HCT116 (cell line): ENCODE results near the gene DISP1.

ENCODE experiments used
- CEBPB ChIP-seq: IDR thresholded peaks from 2 replicates; pipeline ENCODE4 v1.6.1; 2012; ENCODE audit warnings: low read depth
- EZH2 ChIP-seq: fragments of 200-600 bp; sonication (generic); IDR thresholded peaks from 2 replicates; pipeline ENCODE4 v1.6.1; 2017; ENCODE audit warnings: antibody characterized with exemption, mixed run types
- EZH2phosphoT487 ChIP-seq: fragments of 200-600 bp; IDR thresholded peaks from 2 replicates; pipeline ENCODE4 v1.6.1; 2018; ENCODE audit warnings: antibody characterized with exemption, borderline replicate concordance
- POLR2A ChIP-seq: IDR thresholded peaks from 2 replicates; pipeline ENCODE4 v1.7.0; 2011; ENCODE audit warnings: borderline replicate concordance; ENCODE audit not compliant: insufficient read depth, insufficient read length; ENCODE audit errors: extremely low read depth
- POLR2AphosphoS5 ChIP-seq: IDR thresholded peaks from 2 replicates; pipeline ENCODE4 v1.6.1; 2011; ENCODE audit warnings: mild to moderate bottlenecking, low read depth, low read length, moderate library complexity
- RAD21 ChIP-seq: IDR thresholded peaks from 2 replicates; pipeline ENCODE4 v1.6.1; 2012; ENCODE audit warnings: low read depth, mild to moderate bottlenecking
- TCF7L2 ChIP-seq: IDR thresholded peaks from 2 replicates; pipeline ENCODE4 v1.7.0; 2011; ENCODE audit warnings: borderline replicate concordance, inconsistent platforms; ENCODE audit not compliant: insufficient read depth, insufficient read length; ENCODE audit errors: extremely low read depth
- ZFX ChIP-seq: fragments of 450-650 bp; IDR thresholded peaks from 2 replicates; pipeline ENCODE4 v1.6.1; 2017
- ZNF274 ChIP-seq: fragments of 200-500 bp; sonication (Bioruptor generic); IDR thresholded peaks from 2 replicates; pipeline ENCODE4 v1.6.1; 2014; ENCODE audit warnings: mild to moderate bottlenecking, low read depth, low read length, inconsistent platforms
- TF ChIP-seq, protein P1 (sequence below), 3 experiments: fragments of 200-600 bp in 1 of 3; sonication (generic) in 1 of 3; IDR thresholded peaks in 2 of 3; conservative IDR thresholded peaks in 1 of 3; 2 replicates each; pipeline ENCODE4 v1.5.1; 2012 to 2017; ENCODE audit warnings: low read depth in 2 of 3, low read length in 2 of 3, antibody characterized with exemption in 1 of 3, borderline replicate concordance in 1 of 3, control low read depth in 1 of 3, mild to moderate bottlenecking in 1 of 3, mixed read lengths in 1 of 3, mixed run types in 1 of 3, moderate library complexity in 1 of 3; ENCODE audit not compliant: insufficient read depth in 1 of 3
- TF ChIP-seq, protein P2 (sequence below): IDR thresholded peaks from 2 replicates; pipeline ENCODE4 v1.6.1; 2011; ENCODE audit warnings: mild to moderate bottlenecking, low read length, moderate library complexity; ENCODE audit not compliant: insufficient replicate concordance; ENCODE audit errors: extremely low read depth
- TF ChIP-seq, protein P3 (sequence below): IDR thresholded peaks from 2 replicates; pipeline ENCODE4 v1.6.1; 2012
- TF ChIP-seq, protein P4 (sequence below): IDR thresholded peaks from 2 replicates; pipeline ENCODE4 v1.6.1; 2012

DNA sequence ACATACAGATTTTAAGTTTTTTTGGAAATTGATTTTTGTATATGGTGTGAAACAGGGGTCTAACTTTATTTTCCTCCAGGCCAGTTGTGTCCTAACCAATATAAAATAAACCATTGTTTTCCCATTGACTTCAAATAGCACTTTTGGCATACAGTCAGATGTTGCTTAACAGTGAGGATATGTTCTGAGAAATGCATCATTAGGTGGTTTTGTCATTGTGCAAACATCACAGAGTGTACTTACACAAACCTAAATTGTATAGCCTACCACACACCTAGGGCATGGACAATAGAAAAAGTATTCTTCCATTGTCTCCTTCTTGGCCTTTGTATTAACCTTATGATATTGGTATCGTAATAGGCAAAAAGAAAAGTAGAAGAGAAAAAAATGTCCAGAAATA is 37.4 kb upstream of the DISP1 start:
- TF ChIP-seq ZFX (no peak), EZH2phosphoT487 (no peak), ZNF274 (no peak), CEBPB (no peak), POLR2A (no peak), RAD21 (no peak), TCF7L2 (no peak), EZH2 (no peak), POLR2AphosphoS5 (no peak)
- TF ChIP-seq, protein P1, sequence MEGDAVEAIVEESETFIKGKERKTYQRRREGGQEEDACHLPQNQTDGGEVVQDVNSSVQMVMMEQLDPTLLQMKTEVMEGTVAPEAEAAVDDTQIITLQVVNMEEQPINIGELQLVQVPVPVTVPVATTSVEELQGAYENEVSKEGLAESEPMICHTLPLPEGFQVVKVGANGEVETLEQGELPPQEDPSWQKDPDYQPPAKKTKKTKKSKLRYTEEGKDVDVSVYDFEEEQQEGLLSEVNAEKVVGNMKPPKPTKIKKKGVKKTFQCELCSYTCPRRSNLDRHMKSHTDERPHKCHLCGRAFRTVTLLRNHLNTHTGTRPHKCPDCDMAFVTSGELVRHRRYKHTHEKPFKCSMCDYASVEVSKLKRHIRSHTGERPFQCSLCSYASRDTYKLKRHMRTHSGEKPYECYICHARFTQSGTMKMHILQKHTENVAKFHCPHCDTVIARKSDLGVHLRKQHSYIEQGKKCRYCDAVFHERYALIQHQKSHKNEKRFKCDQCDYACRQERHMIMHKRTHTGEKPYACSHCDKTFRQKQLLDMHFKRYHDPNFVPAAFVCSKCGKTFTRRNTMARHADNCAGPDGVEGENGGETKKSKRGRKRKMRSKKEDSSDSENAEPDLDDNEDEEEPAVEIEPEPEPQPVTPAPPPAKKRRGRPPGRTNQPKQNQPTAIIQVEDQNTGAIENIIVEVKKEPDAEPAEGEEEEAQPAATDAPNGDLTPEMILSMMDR (IDR thresholded peaks at IDR 0.05 in 2 of 3, conservative IDR thresholded peaks at IDR 0.05 in 1 of 3; ENCODE audit: borderline replicate concordance in 1 of 3, insufficient read depth in 1 of 3, low read depth in 2 of 3, low read length in 2 of 3), result no peak
- TF ChIP-seq, protein P2, sequence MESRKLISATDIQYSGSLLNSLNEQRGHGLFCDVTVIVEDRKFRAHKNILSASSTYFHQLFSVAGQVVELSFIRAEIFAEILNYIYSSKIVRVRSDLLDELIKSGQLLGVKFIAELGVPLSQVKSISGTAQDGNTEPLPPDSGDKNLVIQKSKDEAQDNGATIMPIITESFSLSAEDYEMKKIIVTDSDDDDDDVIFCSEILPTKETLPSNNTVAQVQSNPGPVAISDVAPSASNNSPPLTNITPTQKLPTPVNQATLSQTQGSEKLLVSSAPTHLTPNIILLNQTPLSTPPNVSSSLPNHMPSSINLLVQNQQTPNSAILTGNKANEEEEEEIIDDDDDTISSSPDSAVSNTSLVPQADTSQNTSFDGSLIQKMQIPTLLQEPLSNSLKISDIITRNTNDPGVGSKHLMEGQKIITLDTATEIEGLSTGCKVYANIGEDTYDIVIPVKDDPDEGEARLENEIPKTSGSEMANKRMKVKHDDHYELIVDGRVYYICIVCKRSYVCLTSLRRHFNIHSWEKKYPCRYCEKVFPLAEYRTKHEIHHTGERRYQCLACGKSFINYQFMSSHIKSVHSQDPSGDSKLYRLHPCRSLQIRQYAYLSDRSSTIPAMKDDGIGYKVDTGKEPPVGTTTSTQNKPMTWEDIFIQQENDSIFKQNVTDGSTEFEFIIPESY, result no peak
- TF ChIP-seq, protein P3, sequence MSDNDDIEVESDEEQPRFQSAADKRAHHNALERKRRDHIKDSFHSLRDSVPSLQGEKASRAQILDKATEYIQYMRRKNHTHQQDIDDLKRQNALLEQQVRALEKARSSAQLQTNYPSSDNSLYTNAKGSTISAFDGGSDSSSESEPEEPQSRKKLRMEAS, result no peak
- TF ChIP-seq, protein P4, sequence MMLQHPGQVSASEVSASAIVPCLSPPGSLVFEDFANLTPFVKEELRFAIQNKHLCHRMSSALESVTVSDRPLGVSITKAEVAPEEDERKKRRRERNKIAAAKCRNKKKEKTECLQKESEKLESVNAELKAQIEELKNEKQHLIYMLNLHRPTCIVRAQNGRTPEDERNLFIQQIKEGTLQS, result no peak
